HepG2 (cell line): Measurements from ENCODE around the gene AFDN. TPM values are rescaled to one million over a fixed set of nuclear protein-coding genes. Genes with fewer than 3 reads are reported as not detected.

Experiments used
- ATAC-seq: fragments of 200-7000 bp; cut with Tn5 transposase; 3 replicates; pipeline ENCODE4 v1.9.1; 2020; ENCODE audit warnings: mild to moderate bottlenecking, moderate library complexity
- BruUV-seq: library from RNA; stranded (reverse); fragments of 400-500 nt; replicated peaks from 2 replicates; lab custom pipeline; 2021; lab: Mats Ljungman, UMichigan
- CTCF ChIA-PET: fragments of 300-600 bp; formaldehyde crosslinking; extraction: SDS; loops from one replicate; lab custom pipeline; 2021; ENCODE audit warnings: low total read pairs, inconsistent platforms, low intra/inter-chr PET ratio; lab: Yijun Ruan, JAX
- POLR2A ChIA-PET: fragments of 350-600 bp; sonication (Branson Sonifier 250); formaldehyde crosslinking; loops from one replicate; lab custom pipeline; 2020; ENCODE audit warnings: antibody characterized with exemption, inconsistent platforms; lab: Yijun Ruan, JAX
- DNase-seq: peaks from one replicate; pipeline ENCODE4 v3.0.0-alpha.2; 2015; ENCODE audit warnings: low spot score
- FAIRE-seq: peaks from 3 replicates; lab custom pipeline; 2011; peaks lifted over from hg19 to GRCh38; lab: Jason Lieb, UNC
- H2AFZ ChIP-seq: one replicate; pipeline ENCODE4 v1.6.1; 2011; ENCODE audit warnings: low read length, inconsistent platforms
- H3K27ac ChIP-seq: fragments of 300-600 bp; 3 replicates; pipeline ENCODE4 v1.8.0; 2011; ENCODE audit warnings: mixed run types, mild to moderate bottlenecking, mixed read lengths, low read length, inconsistent platforms; ENCODE audit not compliant: insufficient read depth; ENCODE audit errors: extremely low read length
- H3K27me3 ChIP-seq, 2 experiments: fragments of 200-600 bp in 1 of 2; 2 replicates in 1 of 2; 3 replicates in 1 of 2; pipeline versions ENCODE4 v1.6.0 to v1.8.0; 2011; ENCODE audit warnings: low read length in 2 of 2, mild to moderate bottlenecking in 2 of 2, moderate library complexity in 2 of 2, inconsistent platforms in 1 of 2; ENCODE audit not compliant: insufficient read depth in 2 of 2, control insufficient read depth in 1 of 2
- H3K36me3 ChIP-seq, 2 experiments: fragments of 200-600 bp in 1 of 2; replicated peaks in 1 of 2; 2 replicates in 1 of 2; 3 replicates in 1 of 2; pipeline versions ENCODE4 v1.5.1 to v1.8.0; 2011; ENCODE audit warnings: low read length in 2 of 2, inconsistent platforms in 1 of 2; ENCODE audit not compliant: insufficient read depth in 2 of 2, control insufficient read depth in 1 of 2
- H3K4me1 ChIP-seq: 2 replicates; pipeline ENCODE4 v1.5.1; 2012; ENCODE audit warnings: low read length, inconsistent platforms; ENCODE audit not compliant: insufficient read depth
- H3K4me2 ChIP-seq: 2 replicates; pipeline ENCODE4 v1.6.0; 2011; ENCODE audit warnings: low read depth, low read length, inconsistent platforms
- H3K4me3 ChIP-seq, 3 experiments: fragments of 200-600 bp in 1 of 3; sonication (generic), shearing (Covaris generic) in 1 of 3; replicated peaks in 1 of 3; 2 replicates each; pipeline ENCODE4 v1.5.1; 2011 to 2016; ENCODE audit warnings: low read length in 3 of 3, inconsistent platforms in 2 of 3, low read depth in 2 of 3, mild to moderate bottlenecking in 2 of 3, control low read depth in 1 of 3, mixed read lengths in 1 of 3; ENCODE audit not compliant: insufficient read depth in 1 of 3
- H3K79me2 ChIP-seq: one replicate; pipeline ENCODE4 v1.6.1; 2011; ENCODE audit warnings: low read length, inconsistent platforms; ENCODE audit not compliant: insufficient read depth
- H3K9ac ChIP-seq: 2 replicates; pipeline ENCODE4 v1.6.0; 2011; ENCODE audit warnings: mild to moderate bottlenecking, low read depth, low read length, inconsistent platforms; ENCODE audit not compliant: insufficient read depth
- H3K9me3 ChIP-seq: 2 replicates; pipeline ENCODE4 v1.5.1; 2012; ENCODE audit warnings: mild to moderate bottlenecking, low read length
- H4K20me1 ChIP-seq: 2 replicates; pipeline ENCODE4 v1.6.0; 2011; ENCODE audit warnings: inconsistent platforms, mild to moderate bottlenecking, low read length, moderate library complexity; ENCODE audit not compliant: insufficient read depth
- IKZF1 ChIP-seq: fragments of 450-650 bp; IDR thresholded peaks from 2 replicates; pipeline ENCODE4 v1.7.1; 2016
- IKZF4 ChIP-seq: sonication (generic); formaldehyde crosslinking; IDR thresholded peaks from 2 replicates; pipeline ENCODE4 v1.5.1; 2020; ENCODE audit warnings: borderline replicate concordance, mild to moderate bottlenecking, low read depth, missing genetic modification reagents; ENCODE audit errors: not compliant biosample characterization
- REXO4 ChIP-seq: sonication (generic); formaldehyde crosslinking; IDR thresholded peaks from 2 replicates; pipeline ENCODE4 v1.8.0; 2022; ENCODE audit warnings: missing genetic modification reagents, mild to moderate bottlenecking, borderline replicate concordance
- SALL1 ChIP-seq: sonication (generic); formaldehyde crosslinking; IDR thresholded peaks from 2 replicates; pipeline ENCODE4 v1.8.0; 2022; ENCODE audit warnings: mild to moderate bottlenecking, missing genetic modification reagents
- ZNF160 ChIP-seq: sonication (generic); formaldehyde crosslinking; IDR thresholded peaks from 2 replicates; pipeline ENCODE4 v1.8.0; 2022; ENCODE audit warnings: mild to moderate bottlenecking, inconsistent platforms, missing genetic modification reagents
- ZNF253 ChIP-seq: sonication (generic); formaldehyde crosslinking; IDR thresholded peaks from 2 replicates; pipeline ENCODE4 v1.8.0; 2022; ENCODE audit warnings: mild to moderate bottlenecking, missing genetic modification reagents, borderline replicate concordance
- ZNF331 ChIP-seq: sonication (generic); formaldehyde crosslinking; IDR thresholded peaks from 2 replicates; pipeline ENCODE4 v1.4.0; 2020; ENCODE audit warnings: missing genetic modification reagents
- ZNF570 ChIP-seq: sonication (generic); formaldehyde crosslinking; IDR thresholded peaks from 2 replicates; pipeline ENCODE4 v1.4.0; 2020; ENCODE audit warnings: mild to moderate bottlenecking, missing genetic modification reagents, borderline replicate concordance
- WGBS: methylation state at CpG from one replicate; pipeline ENCODE4 v1.1.6; 2017; ENCODE audit warnings: low lambda C conversion rate; 5-methylcytosine and 5-hydroxymethylcytosine counted together
- in situ Hi-C: cut with HindIII; loops from 2 replicates; pipeline ENCODE4 v1.10.0; 2017; ENCODE audit warnings: low pct_unique_long_range_greater_than_20kb; ENCODE audit not compliant: extremely low pct_ligation_motif_present
- intact Hi-C: fragments of 100-400 bp; cut with micrococcal nuclease; formaldehyde crosslinking; loops from one replicate; pipeline ENCODE4 v1.10.0; 2022; ENCODE audit not compliant: unreplicated experiment
- polyA plus RNA-seq, 8 experiments: library from polyadenylated mRNA; depleted of rRNA in 3 of 8; stranded (reverse) in 7 of 8; unstranded in 1 of 8; fragments of >200 nt; fragmentation: Illumina TruSeq in 4 of 8; extraction: Trizol in 4 of 8; gene quantifications; 2 replicates each; pipeline versions ENCODE4 v1.2.1 to v1.2.3, GENCODE V29; 2011 to 2016; ENCODE audit warnings: low read depth in 4 of 8, missing spikeins in 1 of 8, mixed read lengths in 1 of 8; ENCODE audit not compliant: insufficient read depth in 1 of 8
- total RNA-seq, 5 experiments: library from RNA; depleted of rRNA; stranded (reverse); fragments of >200 nt; fragmentation: Illumina TruSeq; extraction: Trizol; gene quantifications; 2 replicates each; pipeline ENCODE4 v1.2.3, GENCODE V29; 2016; ENCODE audit warnings: low read depth in 1 of 5
- TF ChIP-seq, protein P1 (sequence below): sonication (generic); formaldehyde crosslinking; conservative IDR thresholded peaks from 2 replicates; pipeline ENCODE4 v1.4.0; 2020; ENCODE audit warnings: missing genetic modification reagents
- TF ChIP-seq, protein P2 (sequence below): sonication (generic); formaldehyde crosslinking; IDR thresholded peaks from 2 replicates; pipeline ENCODE4 v1.4.0; 2020; ENCODE audit warnings: missing genetic modification reagents, borderline replicate concordance

The AFDN gene
- total and polyA plus RNA-seq, 2 of the 13 experiments (the other 11 are each of a cell fraction or from before 2014, with no cell fraction given): 136 to 151 TPM

GRCh38 chr6:167858842-167859664, 32.3 kb downstream of the AFDN start:
- H3K36me3 ChIP-seq: peaks cover 0 to 2% of the 10 kb centered on the region in 2 experiments; a peak in 2 of 5 replicates
- intact Hi-C loops (no loop called here), in situ Hi-C loops (no loop called here)
- no peaks in the 10 kb centered on the region for H3K27me3 ChIP-seq
- FAIRE-seq (no peak), DNase-seq (no peak), ATAC-seq (no peak)
- peaks cover 88% of the 10 kb centered on the region for H3K4me1 ChIP-seq
- WGBS: 70% methylated on average over 7 of the region's 7 CpGs
- peak overlapping the region; percentile 22; the same call in 1 of the 2 replicates for H3K4me2 ChIP-seq
- H3K79me2 ChIP-seq: peaks cover 99% of the 10 kb centered on the region
- ChIA-PET CTCF (no interaction called here), POLR2A (no interaction called here)
- TF ChIP-seq ZNF253 (CRISPR knock-in tag) (no peak), ZNF160 (CRISPR knock-in tag) (no peak), IKZF4 (CRISPR knock-in tag) (no peak), IKZF1 (no peak), ZNF570 (CRISPR knock-in tag) (no peak), REXO4 (no peak), SALL1 (CRISPR knock-in tag) (no peak), ZNF331 (CRISPR knock-in tag) (no peak)
- TF ChIP-seq, protein P1, sequence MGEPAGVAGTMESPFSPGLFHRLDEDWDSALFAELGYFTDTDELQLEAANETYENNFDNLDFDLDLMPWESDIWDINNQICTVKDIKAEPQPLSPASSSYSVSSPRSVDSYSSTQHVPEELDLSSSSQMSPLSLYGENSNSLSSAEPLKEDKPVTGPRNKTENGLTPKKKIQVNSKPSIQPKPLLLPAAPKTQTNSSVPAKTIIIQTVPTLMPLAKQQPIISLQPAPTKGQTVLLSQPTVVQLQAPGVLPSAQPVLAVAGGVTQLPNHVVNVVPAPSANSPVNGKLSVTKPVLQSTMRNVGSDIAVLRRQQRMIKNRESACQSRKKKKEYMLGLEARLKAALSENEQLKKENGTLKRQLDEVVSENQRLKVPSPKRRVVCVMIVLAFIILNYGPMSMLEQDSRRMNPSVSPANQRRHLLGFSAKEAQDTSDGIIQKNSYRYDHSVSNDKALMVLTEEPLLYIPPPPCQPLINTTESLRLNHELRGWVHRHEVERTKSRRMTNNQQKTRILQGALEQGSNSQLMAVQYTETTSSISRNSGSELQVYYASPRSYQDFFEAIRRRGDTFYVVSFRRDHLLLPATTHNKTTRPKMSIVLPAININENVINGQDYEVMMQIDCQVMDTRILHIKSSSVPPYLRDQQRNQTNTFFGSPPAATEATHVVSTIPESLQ (CRISPR knock-in tag): no peak
- TF ChIP-seq, protein P2, sequence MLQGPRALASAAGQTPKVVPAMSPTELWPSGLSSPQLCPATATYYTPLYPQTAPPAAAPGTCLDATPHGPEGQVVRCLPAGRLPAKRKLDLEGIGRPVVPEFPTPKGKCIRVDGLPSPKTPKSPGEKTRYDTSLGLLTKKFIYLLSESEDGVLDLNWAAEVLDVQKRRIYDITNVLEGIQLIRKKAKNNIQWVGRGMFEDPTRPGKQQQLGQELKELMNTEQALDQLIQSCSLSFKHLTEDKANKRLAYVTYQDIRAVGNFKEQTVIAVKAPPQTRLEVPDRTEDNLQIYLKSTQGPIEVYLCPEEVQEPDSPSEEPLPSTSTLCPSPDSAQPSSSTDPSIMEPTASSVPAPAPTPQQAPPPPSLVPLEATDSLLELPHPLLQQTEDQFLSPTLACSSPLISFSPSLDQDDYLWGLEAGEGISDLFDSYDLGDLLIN (CRISPR knock-in tag): no peak
- no peak overlapping the region for H3K4me3 ChIP-seq
- H2AFZ ChIP-seq: no peak overlapping the region
- H3K9me3 ChIP-seq: no peaks in the 10 kb centered on the region
- H3K27ac ChIP-seq: peak overlapping the region; percentile 14
- no peak overlapping the region for H3K9ac ChIP-seq
- no TSS peak for BruUV-seq
- H4K20me1 ChIP-seq: peaks cover 74% of the 10 kb centered on the region
